ENCODE measurements around the gene CLPSL1.
"Not testable (repeated sequence)": the region's sequence is repeated elsewhere in the genome, so short reads cannot be mapped to it uniquely, and the experiment has no call there.

CLPSL1 gene, protein sequence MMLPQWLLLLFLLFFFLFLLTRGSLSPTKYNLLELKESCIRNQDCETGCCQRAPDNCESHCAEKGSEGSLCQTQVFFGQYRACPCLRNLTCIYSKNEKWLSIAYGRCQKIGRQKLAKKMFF

GRCh38 chr6:35780719-35781118, at the start of gene CLPSL1:
TSS of gene CLPSL1 (plus strand) at chr6:35781019. CDS start at chr6:35781111, 92 bp downstream.
- DNase-seq (ENCODE audit: low spot score) = no peak

DNA sequence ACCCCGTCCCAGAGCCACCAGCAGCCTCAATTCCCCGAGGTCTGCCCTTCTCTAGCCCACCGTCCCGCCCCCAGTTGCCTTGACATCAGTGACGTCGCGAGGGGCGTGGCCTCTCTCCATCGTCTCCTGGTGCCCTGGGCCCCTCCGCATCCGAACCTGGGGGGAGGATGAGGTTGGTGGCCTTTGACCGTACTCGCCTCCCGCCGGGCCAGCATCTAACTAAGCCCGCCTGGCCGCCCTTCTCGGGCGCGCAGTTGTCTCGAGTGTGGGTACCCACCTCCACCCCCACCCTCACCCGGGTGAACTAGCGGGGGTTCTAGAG, 49.4 kb upstream of the CLPSL1 start:
- DNase-seq (ENCODE audit: low spot score) = peak; percentile 85

GRCh38 chr6:35731736-35732532, 48.9 kb upstream of the CLPSL1 start:
- peak; percentile 88 for DNase-seq (ENCODE audit: low spot score)

DNA sequence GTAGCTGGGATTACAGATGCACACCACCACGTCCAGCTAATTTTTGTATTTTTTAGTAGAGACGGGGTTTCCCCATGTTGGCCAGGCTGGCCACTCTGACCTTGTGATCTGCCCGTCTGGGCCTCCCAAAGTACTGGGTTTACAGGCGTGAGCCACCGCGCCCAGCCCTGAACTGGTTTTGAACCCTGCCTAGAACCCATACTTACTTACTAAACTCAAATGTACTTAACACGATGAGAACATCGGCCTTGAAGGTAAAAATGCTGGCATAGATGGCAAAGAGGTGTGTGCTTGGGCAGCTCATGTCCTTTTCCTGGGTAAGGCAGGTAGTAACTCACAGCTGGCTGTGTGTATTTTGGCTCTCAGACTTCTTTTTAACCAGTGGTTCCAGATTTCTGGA, 47.2 kb upstream of the CLPSL1 start:
- DNase-seq (ENCODE audit: low spot score) = no peak

- not testable (repeated sequence) for DNase-seq (ENCODE audit: low spot score)
Observed at GRCh38 chr6:35734319-35734718, 46.5 kb upstream of the CLPSL1 start.

GRCh38 chr6:35735452-35735851, 45.4 kb upstream of the CLPSL1 start:
- no peak for DNase-seq (ENCODE audit: low spot score)

DNA sequence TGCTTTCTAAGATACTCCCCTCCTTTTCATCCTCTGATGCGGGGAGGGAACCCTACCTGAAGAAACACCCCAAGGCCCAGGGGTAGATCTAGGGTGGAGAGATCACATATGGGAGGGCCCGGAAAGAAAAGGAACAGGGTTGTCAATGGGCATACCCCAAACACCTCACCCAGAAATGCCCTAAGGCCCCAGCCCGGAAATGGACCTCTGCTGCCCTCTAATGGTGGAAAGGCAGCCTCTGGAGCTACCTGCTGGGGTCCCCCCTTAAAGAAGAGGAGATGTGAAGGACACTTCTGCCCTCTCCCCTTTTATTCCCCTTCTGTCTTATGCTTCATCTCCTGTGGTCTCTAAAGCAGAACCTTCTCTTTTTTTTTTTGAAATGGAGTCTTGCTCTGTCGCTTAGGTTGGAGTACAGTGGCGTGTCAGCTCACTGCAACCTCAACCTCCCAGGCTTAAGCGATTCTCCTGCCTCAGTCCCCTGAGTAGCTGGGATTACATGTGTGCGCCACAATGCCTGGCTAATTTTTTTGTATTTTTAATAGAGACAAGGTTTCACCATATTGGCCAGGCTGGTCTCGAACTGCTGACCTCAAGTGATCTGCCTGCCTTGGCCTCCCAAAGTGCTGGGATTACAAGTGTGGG, 44.4 kb upstream of the CLPSL1 start:
- peak; percentile 64 for DNase-seq (ENCODE audit: low spot score)

DNA sequence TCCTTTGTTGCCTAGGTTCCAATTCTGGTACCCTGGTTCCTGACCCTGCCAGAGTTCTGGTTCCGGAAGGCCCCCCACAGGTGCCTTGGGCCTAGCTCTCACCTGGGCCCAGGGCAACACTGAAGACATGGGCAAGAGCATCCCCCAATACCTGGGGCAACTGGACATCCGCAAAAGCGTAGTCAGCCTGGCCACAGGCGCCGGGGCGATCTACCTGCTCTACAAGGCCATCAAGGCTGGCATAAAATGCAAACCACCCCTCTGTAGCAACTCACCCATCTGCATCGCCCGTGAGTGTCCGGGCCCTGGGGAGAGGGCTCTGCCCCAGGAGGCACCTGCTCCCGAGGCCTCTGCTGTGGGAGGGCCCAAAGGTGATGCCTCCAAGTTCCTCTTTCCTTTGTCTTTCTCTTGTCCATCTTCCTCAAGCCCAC, 43.8 kb upstream of the CLPSL1 start, which contains the start of gene ARMC12:
Gene ARMC12, plus strand, starts transcription at position 51 of the 431 bp plus-strand sequence. Its CDS starts 77 bp downstream, at position 128.
- no peak for DNase-seq (ENCODE audit: low spot score)

DNA sequence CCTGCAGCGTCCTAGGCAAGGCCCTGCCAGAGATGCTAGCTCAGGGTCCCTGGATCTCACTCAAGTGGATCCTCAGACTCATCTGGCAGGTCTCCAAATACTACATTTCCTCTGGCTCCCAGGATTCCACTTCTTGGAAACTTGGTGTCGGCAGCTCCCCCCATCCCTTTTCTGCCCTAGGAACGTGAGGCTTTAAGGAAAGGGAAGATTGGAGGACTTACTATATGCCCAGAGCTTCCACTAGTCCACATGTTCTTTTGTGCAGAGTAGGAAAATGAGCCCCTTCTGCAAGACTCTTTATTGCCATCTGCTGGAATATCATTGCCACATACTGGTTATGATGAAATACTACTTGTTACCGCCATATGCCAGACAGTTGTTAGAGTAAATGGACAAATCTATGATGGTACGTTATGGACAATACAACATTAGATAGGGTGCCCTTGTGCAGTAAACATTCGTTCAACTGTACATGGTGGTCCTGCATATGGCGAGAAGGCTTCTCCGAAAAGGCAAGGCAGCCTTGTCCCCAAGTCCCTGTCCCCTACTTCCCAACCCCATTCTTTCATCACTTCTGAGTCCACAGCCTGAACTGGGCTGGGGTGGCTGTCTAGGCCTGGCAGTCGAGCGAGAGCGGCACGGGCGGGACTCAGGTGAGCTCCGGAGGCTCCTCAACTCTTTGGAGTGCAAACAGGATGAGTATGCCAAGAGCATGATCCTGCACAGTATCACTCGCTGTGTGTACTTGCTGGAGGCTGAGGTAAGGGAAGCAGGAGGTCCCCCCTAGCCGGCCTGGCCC, 43.2 kb upstream of the CLPSL1 start:
- peak; percentile 86 for DNase-seq (ENCODE audit: low spot score)

GRCh38 chr6:35739645-35740524, 40.9 kb upstream of the CLPSL1 start:
- DNase-seq (ENCODE audit: low spot score) = no peak

DNA sequence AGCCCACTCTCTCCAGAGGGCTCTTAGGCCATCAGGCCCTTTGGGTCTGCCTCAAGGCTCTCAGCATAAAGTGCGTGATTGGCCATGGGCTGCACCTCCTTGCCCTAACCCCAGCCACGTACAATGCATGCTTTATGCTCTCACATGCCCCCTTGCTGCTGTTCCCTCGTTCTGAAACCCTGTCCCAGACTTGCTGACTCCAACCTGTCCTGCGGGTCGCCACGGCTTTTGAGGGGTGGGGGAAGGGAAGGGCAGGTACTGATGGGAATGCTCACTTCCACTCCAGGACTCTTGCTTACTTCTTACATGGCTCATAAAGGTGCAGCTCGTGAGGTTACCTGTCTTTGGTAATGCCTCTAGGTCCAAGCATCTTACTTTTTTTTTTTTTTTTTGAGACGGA, 38.0 kb upstream of the CLPSL1 start:
- DNase-seq (ENCODE audit: low spot score) = no peak

DNA sequence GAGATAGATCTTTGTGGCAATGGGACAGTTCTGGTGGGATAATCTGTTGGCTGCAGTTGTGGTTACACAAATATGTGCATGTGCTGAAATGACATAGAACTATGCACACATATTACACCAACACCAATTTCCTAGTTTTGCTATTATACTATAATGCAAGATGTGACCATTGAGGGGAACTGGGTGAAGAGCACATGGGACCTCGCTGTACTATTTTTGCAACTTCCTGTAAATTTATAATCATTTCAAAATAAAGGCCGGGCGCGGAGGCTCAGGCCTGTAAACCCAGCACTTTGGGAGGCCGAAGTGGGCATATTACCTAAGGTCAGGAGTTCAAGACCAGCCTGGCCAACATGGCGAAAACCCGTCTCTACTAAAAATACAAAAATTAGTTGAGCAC, 35.3 kb upstream of the CLPSL1 start:
- no peak for DNase-seq (ENCODE audit: low spot score)

DNA sequence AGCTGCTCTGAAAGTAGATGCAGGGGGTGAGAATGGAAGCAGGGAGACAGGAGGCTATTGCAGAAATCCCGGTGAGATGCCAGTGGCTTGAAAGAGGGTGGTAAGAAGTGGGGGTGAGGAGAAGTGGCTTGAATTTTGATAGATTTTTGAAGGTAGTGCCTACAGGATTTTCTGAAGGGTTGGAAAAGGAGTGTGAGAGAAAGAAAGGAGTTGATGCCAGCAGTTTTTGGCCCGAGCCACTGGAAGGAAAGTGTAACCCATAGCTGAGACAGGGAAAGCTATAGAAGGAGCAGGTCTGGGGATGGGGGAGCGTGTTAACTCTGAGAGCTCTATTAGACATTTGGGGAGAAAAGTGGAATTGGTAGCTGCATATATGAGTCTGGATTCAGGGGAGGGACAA, 34.3 kb upstream of the CLPSL1 start:
- DNase-seq (ENCODE audit: low spot score) = no peak

DNA sequence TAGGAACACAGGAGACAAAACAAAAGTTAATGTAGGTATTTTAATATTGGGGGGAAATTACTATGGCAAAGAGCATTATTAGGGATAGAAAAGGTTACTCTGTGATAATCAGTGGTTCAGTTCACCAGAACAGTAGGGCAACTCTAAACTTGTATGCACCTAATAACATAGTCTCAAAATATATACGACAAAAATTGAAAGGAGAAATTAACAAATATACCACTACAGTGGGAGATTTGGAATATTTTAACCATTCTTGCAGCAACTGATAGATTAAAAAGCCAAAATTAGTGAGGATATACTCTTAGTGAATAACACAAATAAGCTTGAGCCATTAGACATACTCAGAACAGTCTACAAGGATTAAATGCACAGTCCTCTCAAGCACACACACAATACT, 32.9 kb upstream of the CLPSL1 start:
- DNase-seq (ENCODE audit: low spot score) = no peak

- DNase-seq (ENCODE audit: low spot score) = no peak
Observed at GRCh38 chr6:35750557-35750956, 30.3 kb upstream of the CLPSL1 start.

- no peak for DNase-seq (ENCODE audit: low spot score)
Observed at GRCh38 chr6:35751594-35751993, 29.2 kb upstream of the CLPSL1 start.

DNA sequence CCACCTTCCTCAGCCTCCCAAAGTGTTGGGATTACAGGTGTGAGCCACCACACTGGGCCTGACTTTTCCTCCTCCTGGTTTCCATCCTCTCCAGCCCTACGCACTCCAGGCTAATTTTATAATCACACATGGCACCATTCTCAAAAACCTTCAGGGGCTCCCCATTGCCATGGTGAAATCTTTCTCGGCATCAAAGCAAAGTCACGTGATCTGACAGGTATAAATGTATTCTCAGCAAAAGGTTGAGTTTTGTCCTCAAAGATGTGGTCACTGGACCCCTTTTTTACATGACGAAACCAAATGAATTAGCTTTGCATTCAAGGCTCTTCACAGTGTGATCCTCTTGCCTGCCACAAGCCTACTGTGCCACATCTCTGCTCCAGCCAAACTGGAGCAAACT, 28.5 kb upstream of the CLPSL1 start:
- no peak for DNase-seq (ENCODE audit: low spot score)

GRCh38 chr6:35754452-35755277, 26.2 kb upstream of the CLPSL1 start:
- DNase-seq (ENCODE audit: low spot score) = no peak

GRCh38 chr6:35755278-35755924, 25.4 kb upstream of the CLPSL1 start:
- DNase-seq (ENCODE audit: low spot score) = peak; percentile 64

Data from COLO829 (cell line).